Fibroblast of lung (primary cell): ENCODE results near the gene THBS4.

Source experiments
- EZH2 ChIP-seq: IDR thresholded peaks from 2 replicates; pipeline ENCODE4 v1.5.1; 2012; ENCODE audit warnings: low read length, control low read depth, mild to moderate bottlenecking; ENCODE audit errors: missing control alignments
- TF ChIP-seq, protein P1 (sequence below), 2 donors: IDR thresholded peaks in 1 of 2; conservative IDR thresholded peaks in 1 of 2; 1 replicate in 1 of 2; 2 replicates in 1 of 2; pipeline ENCODE4 v1.5.1; 2011 to 2012; ENCODE audit warnings: low read length in 2 of 2, control low read depth in 1 of 2, inconsistent platforms in 1 of 2, low read depth in 1 of 2, mild to moderate bottlenecking in 1 of 2

GRCh38 chr5:80106916-80107315 is 71.8 kb downstream of the THBS4 start:
- TF ChIP-seq, protein P1, sequence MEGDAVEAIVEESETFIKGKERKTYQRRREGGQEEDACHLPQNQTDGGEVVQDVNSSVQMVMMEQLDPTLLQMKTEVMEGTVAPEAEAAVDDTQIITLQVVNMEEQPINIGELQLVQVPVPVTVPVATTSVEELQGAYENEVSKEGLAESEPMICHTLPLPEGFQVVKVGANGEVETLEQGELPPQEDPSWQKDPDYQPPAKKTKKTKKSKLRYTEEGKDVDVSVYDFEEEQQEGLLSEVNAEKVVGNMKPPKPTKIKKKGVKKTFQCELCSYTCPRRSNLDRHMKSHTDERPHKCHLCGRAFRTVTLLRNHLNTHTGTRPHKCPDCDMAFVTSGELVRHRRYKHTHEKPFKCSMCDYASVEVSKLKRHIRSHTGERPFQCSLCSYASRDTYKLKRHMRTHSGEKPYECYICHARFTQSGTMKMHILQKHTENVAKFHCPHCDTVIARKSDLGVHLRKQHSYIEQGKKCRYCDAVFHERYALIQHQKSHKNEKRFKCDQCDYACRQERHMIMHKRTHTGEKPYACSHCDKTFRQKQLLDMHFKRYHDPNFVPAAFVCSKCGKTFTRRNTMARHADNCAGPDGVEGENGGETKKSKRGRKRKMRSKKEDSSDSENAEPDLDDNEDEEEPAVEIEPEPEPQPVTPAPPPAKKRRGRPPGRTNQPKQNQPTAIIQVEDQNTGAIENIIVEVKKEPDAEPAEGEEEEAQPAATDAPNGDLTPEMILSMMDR (conservative IDR thresholded peaks at IDR 0.05 in 1 of 2, IDR thresholded peaks at IDR 0.05 in 1 of 2; ENCODE audit: low read depth in 1 of 2, low read length in 2 of 2), result no peak
- no peak for TF ChIP-seq EZH2
